G401.6 (cell line): ENCODE measurements around the gene CLSTN2.

Experiments used
- FAIRE-seq: peaks from 2 replicates; lab custom pipeline; 2012; peaks lifted over from hg19 to GRCh38; lab: Jason Lieb, UNC

CLSTN2 gene

DNA sequence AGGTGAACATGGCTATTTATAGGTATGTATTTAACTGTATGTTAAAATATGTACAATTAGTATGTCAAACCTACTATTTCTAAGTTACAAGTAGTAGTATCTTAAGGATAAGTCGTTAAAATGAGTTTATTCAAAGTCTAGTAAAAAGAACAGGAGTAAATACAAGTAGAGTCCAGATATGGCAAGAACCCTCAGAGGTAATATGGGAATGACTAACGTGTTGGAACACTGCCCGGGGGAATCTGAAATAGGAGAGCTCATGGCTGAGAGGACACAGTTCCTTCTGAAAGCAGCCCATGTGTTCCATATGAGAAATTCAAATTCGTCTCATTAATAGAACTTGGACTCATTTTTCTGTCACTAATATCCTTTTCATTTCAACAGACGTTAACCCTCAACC lies 158.8 kb downstream of the CLSTN2 start:
- FAIRE-seq = no peak

DNA sequence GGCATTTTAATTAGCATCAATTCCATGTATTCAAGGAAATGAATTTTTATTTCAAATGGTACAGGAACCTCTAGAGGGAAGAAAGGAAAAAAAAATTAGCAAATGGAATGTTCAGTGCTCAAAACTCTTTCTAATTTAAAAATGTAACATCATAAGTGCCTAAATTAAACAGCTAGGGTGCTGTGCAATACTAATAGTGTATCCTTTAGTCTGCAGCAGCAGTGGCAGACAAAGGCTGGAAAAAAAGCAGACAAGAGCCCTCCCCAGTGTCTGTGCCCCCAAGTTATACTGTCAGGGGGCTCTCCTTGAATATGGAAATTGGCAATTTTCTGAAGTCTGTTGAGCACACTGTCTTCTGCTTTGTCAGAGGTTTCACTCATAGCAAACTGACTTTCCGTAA lies 159.5 kb downstream of the CLSTN2 start:
- no peak for FAIRE-seq

GRCh38 chr3:140096037-140096436 lies 161.1 kb downstream of the CLSTN2 start:
- no peak for FAIRE-seq

- FAIRE-seq = no peak
These were observed 163.1 kb downstream of the CLSTN2 start for GRCh38 chr3:140097874-140098635.

DNA sequence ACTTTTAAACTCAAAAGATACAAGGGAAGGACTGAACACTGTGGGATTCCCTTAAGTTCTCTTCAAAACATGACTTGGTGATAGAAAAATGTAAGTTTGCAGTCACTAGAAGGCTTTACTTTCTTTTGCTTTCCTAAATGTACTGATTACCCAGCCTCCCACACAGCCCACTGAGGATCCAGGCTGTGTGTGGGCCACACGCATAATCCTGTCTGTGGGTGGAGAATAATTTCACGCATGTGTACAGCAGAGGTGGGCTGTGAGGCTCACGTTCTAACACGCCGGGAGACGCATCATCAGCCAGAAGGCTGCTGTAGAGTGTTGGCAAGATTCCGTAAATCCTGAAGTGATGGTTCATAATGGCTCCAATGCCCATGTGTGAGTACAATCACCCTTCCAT lies 165.5 kb downstream of the CLSTN2 start:
- no peak for FAIRE-seq

- no peak for FAIRE-seq
These were observed 168.2 kb downstream of the CLSTN2 start for GRCh38 chr3:140103166-140103565.

GRCh38 chr3:140103986-140104645 lies 169.1 kb downstream of the CLSTN2 start:
- no peak for FAIRE-seq

- no peak for FAIRE-seq
These were observed 179.2 kb downstream of the CLSTN2 start for GRCh38 chr3:140113996-140114788.

DNA sequence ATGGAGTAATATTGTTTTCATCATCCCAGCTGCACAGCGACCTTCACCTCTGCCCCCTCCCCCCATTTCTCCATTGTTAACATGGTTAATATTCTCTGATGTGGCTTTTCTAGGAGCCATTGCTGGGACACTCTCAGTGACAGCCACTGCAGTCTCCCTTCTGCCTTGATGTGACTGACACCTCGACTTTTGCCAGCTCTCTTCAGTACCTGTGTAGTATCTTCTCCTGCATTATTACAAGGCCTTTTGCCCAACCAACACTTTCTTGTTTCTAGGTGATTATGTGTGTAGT lies 179.8 kb downstream of the CLSTN2 start:
- no peak for FAIRE-seq

DNA sequence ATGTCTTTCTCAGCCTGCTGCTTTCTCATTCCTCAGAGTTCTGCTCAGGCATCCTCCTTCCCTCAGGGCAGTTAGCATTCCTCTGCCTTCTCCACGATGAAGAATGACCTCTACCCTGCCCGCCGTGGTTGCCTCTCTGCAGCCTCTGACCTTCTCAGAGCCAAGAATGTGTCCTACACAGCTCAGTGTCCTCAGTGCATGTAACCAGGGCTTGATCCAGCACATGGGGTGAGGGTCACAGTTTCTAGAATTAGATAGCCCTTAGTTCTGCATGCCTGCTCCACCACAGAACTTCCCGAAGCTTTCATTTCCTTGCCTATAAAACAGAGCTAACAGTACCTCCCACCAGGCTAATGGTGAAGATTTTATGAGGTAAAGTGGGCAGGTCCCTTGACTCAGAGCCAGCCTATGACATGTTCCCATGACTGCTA lies 182.1 kb downstream of the CLSTN2 start:
- no peak for FAIRE-seq

- no peak for FAIRE-seq
These were observed 187.2 kb downstream of the CLSTN2 start for GRCh38 chr3:140122183-140122582.

DNA sequence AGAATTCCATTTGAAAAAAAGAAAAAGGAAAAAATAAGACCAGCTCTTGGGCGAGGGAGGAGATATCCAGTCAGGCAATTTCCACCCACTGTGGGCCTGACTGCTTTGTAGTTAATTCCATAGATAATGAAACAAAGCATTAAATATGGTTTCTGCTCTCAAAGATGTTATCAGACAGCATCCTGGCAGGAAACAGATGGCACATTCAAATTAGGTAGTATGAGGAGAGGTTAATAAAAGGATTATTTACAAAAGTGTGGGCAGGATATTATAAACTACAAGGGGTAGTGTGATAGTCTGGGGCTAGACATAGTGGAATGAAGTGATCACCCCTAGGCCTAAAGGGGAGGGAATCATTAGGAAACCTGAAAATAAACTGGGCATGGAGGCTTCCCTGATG lies 193.2 kb downstream of the CLSTN2 start:
- FAIRE-seq = no peak

DNA sequence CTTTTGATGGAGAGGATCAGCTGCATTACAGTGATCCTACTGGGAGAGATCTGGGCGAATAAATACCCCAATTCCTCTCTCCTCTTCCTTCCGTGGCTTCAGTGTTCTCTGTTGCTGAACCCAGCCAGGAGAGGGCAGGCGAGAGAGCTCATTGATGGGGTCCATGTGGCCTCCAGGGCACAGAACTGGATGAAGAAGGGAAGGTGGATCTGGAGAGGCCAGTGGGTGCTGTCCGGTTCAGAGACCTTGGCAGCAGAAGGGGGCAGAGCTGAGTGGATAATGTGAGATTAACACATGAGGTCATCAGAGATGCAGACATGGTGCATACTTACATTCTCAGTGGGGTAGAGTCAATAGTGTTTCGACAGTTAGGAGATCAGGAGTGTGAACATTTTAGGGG lies 193.6 kb downstream of the CLSTN2 start:
- no peak for FAIRE-seq

- FAIRE-seq = no peak
These were observed 194.8 kb downstream of the CLSTN2 start for GRCh38 chr3:140129768-140130284.

GRCh38 chr3:140131895-140132294 lies 196.9 kb downstream of the CLSTN2 start:
- FAIRE-seq = no peak

DNA sequence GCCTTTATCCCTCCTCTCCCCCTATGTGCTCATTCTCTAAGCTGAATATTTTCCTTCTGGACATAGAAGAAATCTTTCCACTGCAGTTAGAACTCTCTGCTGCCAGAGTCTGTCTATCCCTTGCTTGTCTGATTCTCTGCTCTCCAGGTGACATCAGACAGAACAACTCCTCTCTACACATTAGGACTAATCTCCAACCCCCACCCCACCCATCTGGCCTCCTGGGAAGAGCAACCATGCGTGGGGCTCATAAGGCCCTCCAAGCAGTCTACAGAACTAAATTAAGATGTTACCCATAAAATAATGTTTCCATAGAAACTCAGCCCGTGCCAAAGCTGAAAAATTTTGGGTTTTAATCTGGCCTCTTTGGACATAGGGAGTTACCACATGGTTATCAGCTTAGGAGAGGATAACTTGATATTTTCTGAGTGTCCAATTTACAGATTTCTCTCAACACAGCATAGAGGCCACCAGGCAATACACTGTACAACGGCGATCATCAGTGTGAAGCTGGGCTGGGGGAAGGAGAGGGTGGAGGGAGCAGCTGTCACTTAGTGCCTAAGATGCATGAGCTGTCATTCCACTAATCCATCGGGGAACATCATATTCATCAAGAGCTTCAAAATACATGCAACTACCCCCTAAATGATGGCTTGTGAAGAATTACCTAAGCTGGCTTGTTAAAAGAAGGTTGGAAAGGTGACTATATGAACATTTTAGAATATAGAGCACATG lies 199.4 kb downstream of the CLSTN2 start:
- no peak for FAIRE-seq

- FAIRE-seq = no peak
These were observed 200.5 kb downstream of the CLSTN2 start for GRCh38 chr3:140135461-140135860.

DNA sequence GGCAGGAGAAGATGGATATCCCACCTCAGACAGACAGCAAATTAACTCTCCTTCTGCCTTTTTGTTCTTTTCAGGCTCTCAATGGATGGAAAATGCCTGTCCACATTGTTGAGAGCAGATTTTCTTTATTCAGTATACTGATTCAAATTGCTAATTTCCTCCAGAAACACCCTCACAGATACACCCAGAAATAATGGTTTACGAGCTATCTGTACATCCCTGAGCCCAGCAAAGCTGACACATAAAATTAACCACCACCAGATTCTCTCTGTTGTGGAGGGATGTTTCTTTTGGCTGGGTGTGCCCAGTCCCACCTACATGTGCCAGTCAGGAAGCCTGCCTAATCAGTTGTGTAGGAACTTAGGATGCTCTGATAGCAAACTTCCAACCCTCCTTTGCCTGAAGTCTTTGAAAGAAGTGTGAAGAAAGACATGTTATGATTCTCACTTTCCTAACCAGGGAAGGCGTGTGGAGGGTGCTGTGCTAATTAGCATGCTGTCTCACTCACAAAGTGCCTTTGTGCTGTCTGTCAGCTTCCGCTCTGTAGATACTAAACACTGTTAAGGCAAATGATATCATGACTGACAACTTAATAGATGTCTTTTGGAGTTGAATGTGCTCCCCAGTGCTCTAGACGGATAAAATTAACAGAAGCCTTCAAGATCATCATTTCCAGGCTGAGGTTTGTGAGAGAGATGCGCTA lies 208.5 kb downstream of the CLSTN2 start:
- FAIRE-seq = no peak

- no peak for FAIRE-seq
These were observed 210.5 kb downstream of the CLSTN2 start for GRCh38 chr3:140145528-140145927.

DNA sequence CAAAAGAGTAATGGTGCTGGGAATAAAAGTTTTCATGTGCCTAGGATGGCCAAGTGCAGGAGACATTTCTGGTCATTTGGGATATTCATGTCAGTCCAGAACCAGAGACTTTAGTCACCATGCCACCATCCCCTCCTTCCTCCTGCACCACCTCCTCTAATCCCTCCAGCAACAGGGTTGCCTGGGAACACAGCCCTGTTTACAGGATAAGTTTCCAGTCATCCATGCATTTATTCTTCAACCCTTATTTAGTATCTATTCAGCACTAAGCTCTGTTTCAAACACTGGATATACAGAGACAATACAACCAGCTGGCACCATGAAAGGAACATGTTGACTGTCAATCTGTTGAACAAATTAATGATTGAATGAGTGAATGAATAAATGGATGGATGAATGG lies 211.7 kb downstream of the CLSTN2 start:
- no peak for FAIRE-seq

DNA sequence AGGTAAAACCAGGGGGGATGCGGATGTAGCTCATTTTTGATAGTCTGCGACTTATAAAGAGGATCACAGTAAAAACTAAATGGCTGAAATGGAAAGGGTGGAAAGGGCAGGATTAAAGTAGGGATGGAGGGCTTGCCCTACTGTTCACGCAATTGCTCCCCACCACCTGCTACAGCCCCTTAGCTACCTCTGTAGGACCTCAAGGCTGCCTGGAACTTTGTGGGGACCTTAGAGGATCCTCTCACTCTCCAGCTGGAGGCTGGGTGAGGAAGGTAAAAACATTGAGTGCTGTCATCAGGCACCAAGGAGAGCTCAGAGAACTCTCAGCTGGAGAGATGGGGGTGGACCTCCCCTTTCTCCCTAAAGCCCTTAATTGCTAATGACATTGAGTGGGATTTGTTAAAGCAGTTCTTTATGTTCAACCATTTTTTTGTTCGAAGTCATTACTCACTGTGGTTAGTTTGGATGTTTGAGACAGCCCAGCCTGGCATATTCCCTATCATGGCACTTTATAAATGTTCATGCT lies 213.0 kb downstream of the CLSTN2 start:
- no peak for FAIRE-seq
